ENCODE data around the gene PYCARD. TPM values are rescaled to one million over a fixed set of nuclear protein-coding genes. Genes with fewer than 3 reads are reported as not detected.
"Not testable (repeated sequence)": the region's sequence is repeated elsewhere in the genome, so short reads cannot be mapped to it uniquely, and the experiment has no call there.

PYCARD gene
- total RNA-seq, 2 donors from 2014 or later: 9.6 to 25.6 TPM

GRCh38 chr16:31201582-31202413 is 762 bp downstream of the PYCARD start:
- peaks cover 32% of the 10 kb centered on the region for H3K4me1 Mint-ChIP-seq

GRCh38 chr16:31200821-31201568 is 1.6 kb downstream of the PYCARD start:
- Mint-ChIP-seq H3K36me3 (ENCODE audit: low read depth) (peaks cover 37% of the 10 kb centered on the region), H3K4me1 (peaks cover 32% of the 10 kb centered on the region), H3K4me3 (peak overlapping the region; percentile 81), H3K27me3 (no peaks in the 10 kb centered on the region), H3K27ac (peak overlapping the region; percentile 69), H3K9me3 (no peaks in the 10 kb centered on the region)
- peak; percentile 69 for ATAC-seq (replicated peaks)

More at GRCh38 chr16:31201582-31202413, 762 bp downstream of the PYCARD start:
- H3K4me3 Mint-ChIP-seq: peak overlapping the region; percentile 81
- H3K36me3 Mint-ChIP-seq (ENCODE audit: low read depth): peaks cover 29% of the 10 kb centered on the region
- peak overlapping the region; percentile 69 for H3K27ac Mint-ChIP-seq
- ATAC-seq (replicated peaks): peak; percentile 57
- H3K9me3 Mint-ChIP-seq: no peaks in the 10 kb centered on the region
- H3K27me3 Mint-ChIP-seq: no peaks in the 10 kb centered on the region

- H3K9me3 Mint-ChIP-seq; H3K27me3 Mint-ChIP-seq; ATAC-seq (replicated peaks): not testable (repeated sequence)
- Mint-ChIP-seq H3K27ac (peak overlapping the region; percentile 70), H3K4me1 (peaks cover 32% of the 10 kb centered on the region), H3K4me3 (peak overlapping the region; percentile 32), H3K36me3 (ENCODE audit: low read depth) (peaks cover 46% of the 10 kb centered on the region)
Measured at GRCh38 chr16:31200111-31200510, 2.4 kb downstream of the PYCARD start.

- ATAC-seq (replicated peaks): no peak
- Mint-ChIP-seq H3K9me3 (no peaks in the 10 kb centered on the region), H3K36me3 (ENCODE audit: low read depth) (peaks cover 52% of the 10 kb centered on the region), H3K27ac (peak overlapping the region; percentile 70), H3K4me3 (peak overlapping the region; percentile 32), H3K4me1 (peaks cover 32% of the 10 kb centered on the region), H3K27me3 (no peaks in the 10 kb centered on the region)
Measured at GRCh38 chr16:31199430-31200041, 3.0 kb downstream of the PYCARD start.

- Mint-ChIP-seq H3K4me3 (no peak overlapping the region), H3K36me3 (ENCODE audit: low read depth) (peaks cover 64% of the 10 kb centered on the region), H3K27me3 (no peaks in the 10 kb centered on the region), H3K27ac (no peak overlapping the region), H3K4me1 (peaks cover 39% of the 10 kb centered on the region), H3K9me3 (no peaks in the 10 kb centered on the region)
- no peak for ATAC-seq (replicated peaks)
Measured at GRCh38 chr16:31198207-31198882, 4.2 kb downstream of the PYCARD start.

- Mint-ChIP-seq H3K27me3 (no peaks in the 10 kb centered on the region), H3K4me3 (no peak overlapping the region), H3K36me3 (ENCODE audit: low read depth) (peaks cover 82% of the 10 kb centered on the region), H3K27ac (peak overlapping the region; percentile 71), H3K9me3 (no peaks in the 10 kb centered on the region), H3K4me1 (peaks cover 42% of the 10 kb centered on the region)
- no peak for ATAC-seq (replicated peaks)
Measured at GRCh38 chr16:31196324-31197088, 6.1 kb downstream of the PYCARD start.

- Mint-ChIP-seq H3K27ac (peak overlapping the region; percentile 71), H3K4me1 (peaks cover 42% of the 10 kb centered on the region), H3K36me3 (ENCODE audit: low read depth) (peaks cover 89% of the 10 kb centered on the region)
- H3K27me3 Mint-ChIP-seq; H3K4me3 Mint-ChIP-seq; ATAC-seq (replicated peaks); H3K9me3 Mint-ChIP-seq: not testable (repeated sequence)
Measured at GRCh38 chr16:31195861-31196260, 6.7 kb downstream of the PYCARD start.

- Mint-ChIP-seq H3K4me1 (peaks cover 47% of the 10 kb centered on the region), H3K4me3 (peak overlapping the region; percentile 35), H3K36me3 (ENCODE audit: low read depth) (peaks cover 96% of the 10 kb centered on the region), H3K27ac (peak overlapping the region; percentile 80), H3K27me3 (no peaks in the 10 kb centered on the region), H3K9me3 (no peaks in the 10 kb centered on the region)
- peak; percentile 92 for ATAC-seq (replicated peaks)
Measured at GRCh38 chr16:31194898-31195297, 7.7 kb downstream of the PYCARD start.

- peak overlapping the region; percentile 80 for H3K27ac Mint-ChIP-seq
- peaks cover 98% of the 10 kb centered on the region for H3K36me3 Mint-ChIP-seq (ENCODE audit: low read depth)
- ATAC-seq (replicated peaks): no peak
- no peaks in the 10 kb centered on the region for H3K9me3 Mint-ChIP-seq
- peak overlapping the region; percentile 35 for H3K4me3 Mint-ChIP-seq
- H3K27me3 Mint-ChIP-seq: no peaks in the 10 kb centered on the region
- peaks cover 47% of the 10 kb centered on the region for H3K4me1 Mint-ChIP-seq
Measured at GRCh38 chr16:31193874-31194273, 8.7 kb downstream of the PYCARD start.

GRCh38 chr16:31192856-31193642 is 9.5 kb downstream of the PYCARD start:
- Mint-ChIP-seq H3K27me3 (no peaks in the 10 kb centered on the region), H3K9me3 (no peaks in the 10 kb centered on the region), H3K27ac (peak overlapping the region; percentile 80), H3K4me3 (peak overlapping the region; percentile 35), H3K36me3 (ENCODE audit: low read depth) (peaks cover 99% of the 10 kb centered on the region), H3K4me1 (peaks cover 50% of the 10 kb centered on the region)
- ATAC-seq (replicated peaks): no peak

- Mint-ChIP-seq H3K27ac (peak overlapping the region; percentile 77), H3K36me3 (ENCODE audit: low read depth) (peaks cover 100% of the 10 kb centered on the region), H3K9me3 (no peaks in the 10 kb centered on the region), H3K27me3 (no peaks in the 10 kb centered on the region), H3K4me3 (peak overlapping the region; percentile 14), H3K4me1 (peaks cover 58% of the 10 kb centered on the region)
- ATAC-seq (replicated peaks): no peak
Measured at GRCh38 chr16:31191697-31192428, 10.7 kb downstream of the PYCARD start.

GRCh38 chr16:31190818-31191444 is 11.6 kb downstream of the PYCARD start:
- peak overlapping the region; percentile 77 for H3K27ac Mint-ChIP-seq
- no peak overlapping the region for H3K4me3 Mint-ChIP-seq
- H3K36me3 Mint-ChIP-seq (ENCODE audit: low read depth): peaks cover 100% of the 10 kb centered on the region
- H3K9me3 Mint-ChIP-seq: no peaks in the 10 kb centered on the region
- H3K4me1 Mint-ChIP-seq: peaks cover 67% of the 10 kb centered on the region
- no peaks in the 10 kb centered on the region for H3K27me3 Mint-ChIP-seq
- ATAC-seq (replicated peaks): no peak

All from activated T-helper 17 cell treated with anti-CD3 and anti-CD28 coated beads, Interleukin-2, amount 50 U/mL, for 72 hours (primary cell).